HEK293 (cell line): Measurements from ENCODE around the gene LMO1.

Experiments
- CTCF ChIP-seq: fragments of 450-650 bp; formaldehyde crosslinking; IDR thresholded peaks from 2 replicates; pipeline ENCODE4 v1.5.1; 2016; ENCODE audit warnings: missing biosample characterization, missing genetic modification characterization
- ZNF350 ChIP-seq: fragments of 450-650 bp; formaldehyde crosslinking; IDR thresholded peaks from 2 replicates; pipeline ENCODE4 v1.5.0; 2017; ENCODE audit warnings: missing biosample characterization, mild to moderate bottlenecking, missing genetic modification characterization
- ZNF398 ChIP-seq: fragments of 450-650 bp; formaldehyde crosslinking; IDR thresholded peaks from 2 replicates; pipeline ENCODE4 v1.5.1; 2017; ENCODE audit warnings: missing biosample characterization, missing genetic modification characterization
- ZNF48 ChIP-seq: fragments of 450-650 bp; formaldehyde crosslinking; IDR thresholded peaks from 2 replicates; pipeline ENCODE4 v1.5.1; 2016; ENCODE audit warnings: missing biosample characterization, missing genetic modification characterization
- ZNF580 ChIP-seq: fragments of 450-650 bp; formaldehyde crosslinking; IDR thresholded peaks from 2 replicates; pipeline ENCODE4 v1.5.1; 2016; ENCODE audit warnings: missing biosample characterization, missing genetic modification characterization

- no peak for TF ChIP-seq ZNF350 (tag by site-specific recombination)
- TF ChIP-seq ZNF580 (tag by site-specific recombination), result no peak
- no peak for TF ChIP-seq ZNF48 (tag by site-specific recombination)
- no peak for TF ChIP-seq ZNF398 (tag by site-specific recombination)
- TF ChIP-seq CTCF (tag by site-specific recombination), result no peak
Measured at GRCh38 chr11:8266246-8267241, 2.9 kb upstream of the LMO1 start.
